GM12878 (cell line): ENCODE data around the gene BRWD1. TPM values are rescaled to one million over a fixed set of nuclear protein-coding genes. Genes with fewer than 3 reads are reported as not detected.

ENCODE experiments used
- ATAC-seq: fragments of 200-7000 bp; cut with Tn5 transposase; 3 replicates; pipeline ENCODE4 v1.9.1; 2020; ENCODE audit warnings: mild to moderate bottlenecking, moderate library complexity
- BruUV-seq: library from RNA; stranded (reverse); fragments of 400-500 nt; replicated peaks from 2 replicates; lab custom pipeline; 2021; lab: Mats Ljungman, UMichigan
- CTCF ChIA-PET: fragments of 300-600 bp; sonication (Branson Sonifier 250); formaldehyde crosslinking; extraction: SDS; loops from one replicate; lab custom pipeline; 2021; ENCODE audit warnings: inconsistent platforms; lab: Yijun Ruan, JAX
- POLR2A ChIA-PET: fragments of 350-600 bp; formaldehyde crosslinking; extraction: SDS; loops from one replicate; lab custom pipeline; 2021; ENCODE audit warnings: inconsistent platforms; lab: Charles Lee
- RAD21 ChIA-PET: fragments of 300-600 bp; sonication (Branson Sonifier 250); formaldehyde crosslinking; loops from one replicate; lab custom pipeline; 2023; ENCODE audit warnings: antibody characterized with exemption; ENCODE audit not compliant: unreplicated experiment; lab: Charles Lee
- SMC1A ChIA-PET: fragments of 300-600 bp; sonication (Branson Sonifier 250); formaldehyde crosslinking; loops from one replicate; lab custom pipeline; 2023; ENCODE audit not compliant: unreplicated experiment, uncharacterized antibody; lab: Charles Lee
- DNase-seq: peaks from one replicate; pipeline ENCODE4 v3.0.0-alpha.2; 2011; ENCODE audit warnings: low read depth, low spot score
- FAIRE-seq: peaks from 3 replicates; lab custom pipeline; 2011; peaks lifted over from hg19 to GRCh38; lab: Jason Lieb, UNC
- H2AFZ ChIP-seq: 2 replicates; pipeline ENCODE4 v1.6.0; 2011; ENCODE audit warnings: low read depth, low read length, control low read depth; ENCODE audit not compliant: control insufficient read depth
- H3K27ac ChIP-seq: 2 replicates; pipeline ENCODE4 v1.5.1; 2011; ENCODE audit warnings: control low read depth; ENCODE audit not compliant: control insufficient read depth, insufficient read depth
- H3K27me3 ChIP-seq, 2 experiments: replicated peaks in 1 of 2; 2 replicates each; pipeline versions ENCODE4 v1.6.0 to v1.6.1; 2011; ENCODE audit warnings: low read length in 1 of 2; ENCODE audit not compliant: control insufficient read depth in 2 of 2, insufficient read depth in 2 of 2
- H3K36me3 ChIP-seq, 2 experiments: 2 replicates each; pipeline ENCODE4 v1.5.1; 2011; ENCODE audit warnings: low read length in 1 of 2; ENCODE audit not compliant: control insufficient read depth in 2 of 2, insufficient read depth in 2 of 2
- H3K4me1 ChIP-seq: 2 replicates; pipeline ENCODE4 v1.6.1; 2011; ENCODE audit warnings: mild to moderate bottlenecking, low read length, moderate library complexity, mixed read lengths; ENCODE audit not compliant: control insufficient read depth, insufficient read depth
- H3K4me2 ChIP-seq: 2 replicates; pipeline ENCODE4 v1.6.0; 2011; ENCODE audit warnings: control low read depth; ENCODE audit not compliant: control insufficient read depth, insufficient read depth
- H3K4me3 ChIP-seq: fragments of 200-600 bp; sonication (generic); 2 replicates; pipeline ENCODE4 v1.5.1; 2016
- H3K79me2 ChIP-seq: 2 replicates; pipeline ENCODE4 v1.6.0; 2011; ENCODE audit warnings: low read length; ENCODE audit not compliant: control insufficient read depth, insufficient read depth
- H3K9ac ChIP-seq: 2 replicates; pipeline ENCODE4 v1.8.0; 2011; ENCODE audit warnings: low read length, control low read depth, mixed read lengths; ENCODE audit not compliant: control insufficient read depth, insufficient read depth
- H3K9me3 ChIP-seq: replicated peaks from 3 replicates; pipeline ENCODE4 v1.5.1; 2011; ENCODE audit warnings: mild to moderate bottlenecking, low read length; ENCODE audit not compliant: control insufficient read depth, insufficient read depth
- H4K20me1 ChIP-seq: 2 replicates; pipeline ENCODE4 v1.6.0; 2011; ENCODE audit not compliant: control insufficient read depth, insufficient read depth
- CREB1 ChIP-seq: IDR thresholded peaks from 2 replicates; pipeline ENCODE4 v1.6.1; 2012; ENCODE audit warnings: low read depth, mild to moderate bottlenecking, inconsistent platforms
- CTCF ChIP-seq, 3 experiments: IDR thresholded peaks in 2 of 3; conservative IDR thresholded peaks in 1 of 3; 2 replicates each; pipeline ENCODE4 v1.5.1; 2011; ENCODE audit warnings: low read depth in 3 of 3, low read length in 3 of 3, mild to moderate bottlenecking in 3 of 3, control low read depth in 2 of 3, moderate library complexity in 2 of 3, inconsistent platforms in 1 of 3, mixed read lengths in 1 of 3; ENCODE audit not compliant: control insufficient read depth in 2 of 3, insufficient read depth in 1 of 3; ENCODE audit errors: extremely low read depth in 1 of 3
- IRF3 ChIP-seq: fragments of 450-650 bp; IDR thresholded peaks from 2 replicates; pipeline ENCODE4 v1.6.1; 2014; ENCODE audit warnings: mild to moderate bottlenecking
- MTA2 ChIP-seq: fragments of 450-650 bp; IDR thresholded peaks from 2 replicates; pipeline ENCODE4 v1.6.1; 2016; ENCODE audit warnings: low read depth, mild to moderate bottlenecking, moderate library complexity
- SP1 ChIP-seq: IDR thresholded peaks from one replicate; pipeline ENCODE4 v1.6.1; 2011; ENCODE audit warnings: low read depth, low read length
- SPI1 ChIP-seq: IDR thresholded peaks from 2 replicates; pipeline ENCODE4 v1.6.1; 2011; ENCODE audit warnings: low read depth, mild to moderate bottlenecking, low read length, moderate library complexity, borderline replicate concordance; ENCODE audit not compliant: insufficient read depth
- ZNF384 ChIP-seq: IDR thresholded peaks from 2 replicates; pipeline ENCODE4 v1.6.1; 2012; ENCODE audit warnings: low read depth, mild to moderate bottlenecking, low read length, improper control_type of control experiment, borderline replicate concordance
- WGBS: methylation state at CpG from one replicate; pipeline ENCODE4 v1.1.6; 2016; ENCODE audit warnings: low lambda C conversion rate; ENCODE audit not compliant: insufficient replicate concordance, insufficient coverage; ENCODE audit errors: missing lambda C conversion rate; 5-methylcytosine and 5-hydroxymethylcytosine counted together
- in situ Hi-C: fragments of 300-500 bp; cut with MboI; formaldehyde crosslinking; loops from 9 replicates; pipeline ENCODE4 v1.14.3; 2018; ENCODE audit warnings: mixed read lengths
- intact Hi-C: fragments of 100-400 bp; cut with micrococcal nuclease; formaldehyde crosslinking; loops from one replicate; pipeline ENCODE4 v1.14.2; 2022; ENCODE audit not compliant: unreplicated experiment
- polyA plus RNA-seq, 11 experiments: library from polyadenylated mRNA; depleted of rRNA in 4 of 11; unstranded in 6 of 11; stranded (reverse) in 5 of 11; fragments of >200 nt; fragmentation: Nextera tagmentation in 4 of 11; fragmentation: Illumina TruSeq in 1 of 11; extraction: Ambion mirVana in 4 of 11; extraction: Trizol in 1 of 11; gene quantifications; 1 replicate in 1 of 11; 2 replicates in 10 of 11; pipeline versions ENCODE4 v1.2.1 to v1.2.3, GENCODE V29; 2011 to 2016; ENCODE audit warnings: inconsistent platforms in 2 of 11, missing spikeins in 2 of 11, low read depth in 1 of 11
- total RNA-seq, 4 experiments: library from RNA; depleted of rRNA in 3 of 4; stranded (reverse); fragments of >200 nt in 3 of 4; fragmentation: Illumina TruSeq in 1 of 4; extraction: Trizol in 1 of 4; gene quantifications; 2 replicates each; pipeline versions ENCODE4 v1.2.1 to v1.2.3, GENCODE V29; 2013 to 2021

Gene BRWD1
- total and polyA plus RNA-seq, 10 of the 15 experiments (the other 5 are each of a cell fraction or from before 2014, with no cell fraction given), result 3.1 to 19.0 (median 13.5) TPM

- H3K79me2 ChIP-seq, result no peaks in the 10 kb centered on the region
- ATAC-seq (no peak), FAIRE-seq (no peak), DNase-seq (no peak)
- no peaks in the 10 kb centered on the region for H3K9me3 ChIP-seq
- WGBS, result 0% methylated on average over 2 of the region's 2 CpGs
- ChIA-PET POLR2A (no interaction called here), RAD21 (no interaction called here), CTCF (no interaction called here), SMC1A (no interaction called here)
- H3K9ac ChIP-seq, result no peak overlapping the region
- no peak overlapping the region for H2AFZ ChIP-seq
- no TSS peak for BruUV-seq
- no peaks in the 10 kb centered on the region for H3K27me3 ChIP-seq
- no peak overlapping the region for H3K4me3 ChIP-seq
- intact Hi-C loops, result no loop called here
- no peaks in the 10 kb centered on the region for H4K20me1 ChIP-seq
- H3K4me2 ChIP-seq, result no peak overlapping the region
- no peaks in the 10 kb centered on the region for H3K4me1 ChIP-seq
- no peak overlapping the region for H3K27ac ChIP-seq
- TF ChIP-seq CREB1 (no peak), IRF3 (no peak), SPI1 (0 out of 2 replicates have a peak, but pooled peaks have one; percentile 21), SP1 (no peak), MTA2 (no peak)
- TF ChIP-seq, all 136 proteins: peak for 1
- H3K36me3 ChIP-seq, result no peaks in the 10 kb centered on the region
- in situ Hi-C loops, result no loop called here
Observed at GRCh38 chr21:39153842-39154241, 159.6 kb downstream of the BRWD1 start.

GRCh38 chr21:39153373-39153772, 160.1 kb downstream of the BRWD1 start:
- H3K4me3 ChIP-seq, result no peak overlapping the region
- no peaks in the 10 kb centered on the region for H3K79me2 ChIP-seq
- no peaks in the 10 kb centered on the region for H3K27me3 ChIP-seq
- CTCF ChIA-PET, result no interaction called here
- intact Hi-C loops (no loop called here), in situ Hi-C loops (no loop called here)
- DNase-seq (no peak), FAIRE-seq (no peak), ATAC-seq (peak; percentile 76)
- TF ChIP-seq ZNF384 (no peak), CTCF (IDR thresholded peaks at IDR 0.05 in 2 of 3, conservative IDR thresholded peaks at IDR 0.05 in 1 of 3; ENCODE audit: control insufficient read depth in 2 of 3, extremely low read depth in 1 of 3, insufficient read depth in 1 of 3, low read depth in 3 of 3, low read length in 3 of 3) (peak; percentile 14 to 47 (median 45); a peak in 5 of 6 replicates)
- no peak overlapping the region for H3K27ac ChIP-seq
- RAD21 ChIA-PET, result no interaction called here
- no peak overlapping the region for H2AFZ ChIP-seq
- no TSS peak for BruUV-seq
- H4K20me1 ChIP-seq, result no peaks in the 10 kb centered on the region
- SMC1A ChIA-PET, result no interaction called here
- 50% methylated on average over 2 of the region's 2 CpGs for WGBS
- no peaks in the 10 kb centered on the region for H3K4me1 ChIP-seq
- no peaks in the 10 kb centered on the region for H3K36me3 ChIP-seq
- POLR2A ChIA-PET, result no interaction called here
- H3K9me3 ChIP-seq, result no peaks in the 10 kb centered on the region
- no peak overlapping the region for H3K9ac ChIP-seq
- no peak overlapping the region for H3K4me2 ChIP-seq
